Neural progenitor cell (in vitro differentiated cells): ENCODE results near the gene NT5C3A. TPM values are rescaled to one million over a fixed set of nuclear protein-coding genes. Genes with fewer than 3 reads are reported as not detected.
A peak's percentile ranks its signal among the peaks of the same experiment; 100 is the strongest.

Source experiments
- DNase-seq: peaks from one replicate; pipeline ENCODE4 v3.0.0-alpha.2; 2016; ENCODE audit warnings: low spot score
- H2AFZ ChIP-seq: fragments of 200-600 bp; sonication (generic); replicated peaks from 2 replicates; pipeline ENCODE4 v1.6.1; 2016; ENCODE audit warnings: antibody characterized with exemption
- H3F3A ChIP-seq: fragments of 200-600 bp; sonication (generic); 2 replicates; pipeline ENCODE4 v1.6.1; 2016; ENCODE audit warnings: antibody characterized with exemption, low read depth
- H3K27ac ChIP-seq: fragments of 200-600 bp; sonication (generic); 2 replicates; pipeline ENCODE4 v1.5.1; 2016; ENCODE audit warnings: mild to moderate bottlenecking
- H3K27me3 ChIP-seq: fragments of 200-600 bp; sonication (generic); 2 replicates; pipeline ENCODE4 v1.6.1; 2016; ENCODE audit warnings: mild to moderate bottlenecking, moderate library complexity
- H3K36me3 ChIP-seq: fragments of 200-600 bp; sonication (generic); 2 replicates; pipeline ENCODE4 v1.5.1; 2016
- H3K4me1 ChIP-seq: fragments of 200-600 bp; sonication (generic); 2 replicates; pipeline ENCODE4 v1.6.1; 2016; ENCODE audit warnings: mixed run types
- H3K4me2 ChIP-seq: fragments of 200-600 bp; sonication (generic); 2 replicates; pipeline ENCODE4 v1.6.1; 2016
- H3K4me3 ChIP-seq: fragments of 200-600 bp; sonication (generic); 2 replicates; pipeline ENCODE4 v1.5.1; 2016
- H3K79me2 ChIP-seq: fragments of 200-600 bp; sonication (generic); 2 replicates; pipeline ENCODE4 v1.6.1; 2016; ENCODE audit warnings: low read depth
- H3K9ac ChIP-seq: fragments of 200-600 bp; sonication (generic); 2 replicates; pipeline ENCODE4 v1.6.1; 2016
- H3K9me3 ChIP-seq: fragments of 200-600 bp; sonication (generic); 2 replicates; pipeline ENCODE4 v1.5.1; 2016; ENCODE audit warnings: low read depth
- H4K20me1 ChIP-seq: fragments of 200-600 bp; sonication (generic); 2 replicates; pipeline ENCODE4 v1.6.1; 2016; ENCODE audit warnings: low read depth
- H3K27ac Mint-ChIP-seq: 3 replicates; pipeline ENCODE4 v1.8.0; 2021; ENCODE audit warnings: mixed read lengths
- H3K27me3 Mint-ChIP-seq: 2 replicates; pipeline ENCODE4 v1.8.0; 2022; ENCODE audit warnings: low read depth, mild to moderate bottlenecking, inconsistent platforms, moderate library complexity, mixed read lengths; ENCODE audit not compliant: insufficient read depth
- H3K36me3 Mint-ChIP-seq: 3 replicates; pipeline ENCODE4 v1.8.0; 2021; ENCODE audit warnings: mixed read lengths
- H3K4me1 Mint-ChIP-seq: 3 replicates; pipeline ENCODE4 v1.8.0; 2021; ENCODE audit warnings: mixed read lengths
- H3K4me3 Mint-ChIP-seq: 3 replicates; pipeline ENCODE4 v1.8.0; 2021; ENCODE audit warnings: mild to moderate bottlenecking, moderate library complexity, mixed read lengths
- H3K9me3 Mint-ChIP-seq: 3 replicates; pipeline ENCODE4 v1.8.0; 2020; ENCODE audit warnings: mixed read lengths
- CTCF ChIP-seq: fragments of 200-600 bp; sonication (generic); IDR thresholded peaks from 2 replicates; pipeline ENCODE4 v1.5.1; 2017; ENCODE audit warnings: antibody characterized with exemption, mild to moderate bottlenecking
- EZH2 ChIP-seq: fragments of 200-600 bp; sonication (generic); IDR thresholded peaks from 2 replicates; pipeline ENCODE4 v1.6.1; 2017; ENCODE audit warnings: antibody characterized with exemption, mild to moderate bottlenecking, moderate library complexity
- EZH2phosphoT487 ChIP-seq: fragments of 200-600 bp; sonication (generic); IDR thresholded peaks from 2 replicates; pipeline ENCODE4 v1.6.1; 2017; ENCODE audit warnings: antibody characterized with exemption
- total RNA-seq: library from RNA; depleted of rRNA; stranded (reverse); fragments of >200 nt; gene quantifications from 2 replicates; pipeline ENCODE4 v1.2.3, GENCODE V29; 2015; ENCODE audit warnings: low replicate concordance

NT5C3A gene
- total RNA-seq, 1 donor from 2014 or later = 72.1 TPM

GRCh38 chr7:33061282-33061937, 1.2 kb downstream of the NT5C3A start:
- Mint-ChIP-seq H3K27ac (no peak overlapping the region), H3K4me3 (peak overlapping the region; percentile 98), H3K4me1 (peaks cover 13% of the 10 kb centered on the region), H3K9me3 (peaks cover 28% of the 10 kb centered on the region), H3K27me3 (peaks cover 6% of the 10 kb centered on the region), H3K36me3 (peaks cover 30% of the 10 kb centered on the region)
- Histone ChIP-seq H3K27ac (no peak overlapping the region), H3K4me2 (peak overlapping the region; percentile 91), H4K20me1 (peaks cover 39% of the 10 kb centered on the region), H3K4me1 (peaks cover 16% of the 10 kb centered on the region), H3F3A (peaks cover 18% of the 10 kb centered on the region), H3K9me3 (peaks cover 7% of the 10 kb centered on the region), H3K79me2 (peaks cover 59% of the 10 kb centered on the region), H3K27me3 (no peaks in the 10 kb centered on the region), H3K4me3 (peak overlapping the region; percentile 77), H2AFZ (peak overlapping the region; percentile 98), H3K36me3 (no peaks in the 10 kb centered on the region), H3K9ac (peak overlapping the region; percentile 45)
- DNase-seq = no peak
- TF ChIP-seq CTCF (no peak), EZH2 (no peak), EZH2phosphoT487 (no peak)

- H3K36me3 Mint-ChIP-seq = peaks cover 33% of the 10 kb centered on the region
- Histone ChIP-seq H3K9me3 (no peaks in the 10 kb centered on the region), H2AFZ (no peak overlapping the region), H3K4me1 (peaks cover 16% of the 10 kb centered on the region), H3K4me3 (no peak overlapping the region), H3F3A (peaks cover 18% of the 10 kb centered on the region), H3K36me3 (no peaks in the 10 kb centered on the region), H3K27ac (no peak overlapping the region), H3K27me3 (no peaks in the 10 kb centered on the region), H4K20me1 (peaks cover 55% of the 10 kb centered on the region), H3K9ac (no peak overlapping the region), H3K4me2 (no peak overlapping the region), H3K79me2 (peaks cover 77% of the 10 kb centered on the region)
- DNase-seq = no peak
- no peak for TF ChIP-seq EZH2
- TF ChIP-seq EZH2phosphoT487 = no peak
- no peak for TF ChIP-seq CTCF
- H3K27ac Mint-ChIP-seq = no peak overlapping the region
- peaks cover 13% of the 10 kb centered on the region for H3K9me3 Mint-ChIP-seq
- peaks cover 6% of the 10 kb centered on the region for H3K27me3 Mint-ChIP-seq
- no peak overlapping the region for H3K4me3 Mint-ChIP-seq
- peaks cover 13% of the 10 kb centered on the region for H3K4me1 Mint-ChIP-seq
Observed at GRCh38 chr7:33059635-33060034, 2.9 kb downstream of the NT5C3A start.

GRCh38 chr7:33055158-33055557, 7.4 kb downstream of the NT5C3A start:
- no peak overlapping the region for H3K4me3 ChIP-seq
- TF ChIP-seq EZH2phosphoT487 (no peak), EZH2 (no peak), CTCF (no peak)
- H3K36me3 ChIP-seq = no peaks in the 10 kb centered on the region
- H3K9me3 ChIP-seq = no peaks in the 10 kb centered on the region
- peaks cover 100% of the 10 kb centered on the region for H3K79me2 ChIP-seq
- Mint-ChIP-seq H3K4me1 (peaks cover 3% of the 10 kb centered on the region), H3K36me3 (peaks cover 30% of the 10 kb centered on the region), H3K27me3 (peaks cover 2% of the 10 kb centered on the region), H3K4me3 (no peak overlapping the region), H3K27ac (no peak overlapping the region), H3K9me3 (peaks cover 9% of the 10 kb centered on the region)
- no peak overlapping the region for H3K27ac ChIP-seq
- H3F3A ChIP-seq = peaks cover 3% of the 10 kb centered on the region
- no peaks in the 10 kb centered on the region for H3K4me1 ChIP-seq
- H3K9ac ChIP-seq = no peak overlapping the region
- no peak for DNase-seq
- H3K27me3 ChIP-seq = no peaks in the 10 kb centered on the region
- H2AFZ ChIP-seq = no peak overlapping the region
- H3K4me2 ChIP-seq = no peak overlapping the region
- peaks cover 54% of the 10 kb centered on the region for H4K20me1 ChIP-seq
